HEK293T (cell line): ENCODE results near the gene RPGRIP1L.

Source experiments
- ARNT ChIP-seq: fragments of 450-650 bp; IDR thresholded peaks from 2 replicates; pipeline ENCODE4 v1.6.1; 2017; ENCODE audit warnings: mild to moderate bottlenecking
- CTBP1 ChIP-seq: fragments of 450-650 bp; IDR thresholded peaks from 2 replicates; pipeline ENCODE4 v1.6.1; 2016; ENCODE audit warnings: borderline replicate concordance
- ELF4 ChIP-seq: fragments of 450-650 bp; IDR thresholded peaks from 2 replicates; pipeline ENCODE4 v1.6.1; 2017; ENCODE audit warnings: antibody characterized with exemption
- FOXA1 ChIP-seq: fragments of 450-650 bp; IDR thresholded peaks from 2 replicates; pipeline ENCODE4 v1.6.1; 2016; ENCODE audit warnings: mild to moderate bottlenecking
- FOXK2 ChIP-seq: fragments of 450-650 bp; IDR thresholded peaks from 2 replicates; pipeline ENCODE4 v1.6.1; 2016; ENCODE audit warnings: mild to moderate bottlenecking
- FOXM1 ChIP-seq: fragments of 450-650 bp; IDR thresholded peaks from 2 replicates; pipeline ENCODE4 v1.6.1; 2017; ENCODE audit warnings: mild to moderate bottlenecking, borderline replicate concordance
- HDGF ChIP-seq: fragments of 450-650 bp; IDR thresholded peaks from 2 replicates; pipeline ENCODE4 v1.6.1; 2017; ENCODE audit warnings: antibody characterized with exemption, borderline replicate concordance
- LEF1 ChIP-seq: fragments of 450-650 bp; IDR thresholded peaks from 2 replicates; pipeline ENCODE4 v1.6.1; 2017; ENCODE audit warnings: mild to moderate bottlenecking, borderline replicate concordance
- NFRKB ChIP-seq: fragments of 450-650 bp; IDR thresholded peaks from 2 replicates; pipeline ENCODE4 v1.6.1; 2016; ENCODE audit warnings: mild to moderate bottlenecking, moderate library complexity
- SP1 ChIP-seq: fragments of 450-650 bp; IDR thresholded peaks from 2 replicates; pipeline ENCODE4 v1.6.1; 2017
- SUZ12 ChIP-seq: fragments of 450-650 bp; IDR thresholded peaks from 2 replicates; pipeline ENCODE4 v1.6.1; 2016; ENCODE audit warnings: mild to moderate bottlenecking
- TARDBP ChIP-seq: fragments of 450-650 bp; IDR thresholded peaks from 2 replicates; pipeline ENCODE4 v1.6.1; 2016
- ZNF384 ChIP-seq: fragments of 450-650 bp; IDR thresholded peaks from 2 replicates; pipeline ENCODE4 v1.6.1; 2016
- TF ChIP-seq, protein P1 (sequence below): fragments of 450-650 bp; IDR thresholded peaks from 2 replicates; pipeline ENCODE4 v1.6.1; 2016

DNA sequence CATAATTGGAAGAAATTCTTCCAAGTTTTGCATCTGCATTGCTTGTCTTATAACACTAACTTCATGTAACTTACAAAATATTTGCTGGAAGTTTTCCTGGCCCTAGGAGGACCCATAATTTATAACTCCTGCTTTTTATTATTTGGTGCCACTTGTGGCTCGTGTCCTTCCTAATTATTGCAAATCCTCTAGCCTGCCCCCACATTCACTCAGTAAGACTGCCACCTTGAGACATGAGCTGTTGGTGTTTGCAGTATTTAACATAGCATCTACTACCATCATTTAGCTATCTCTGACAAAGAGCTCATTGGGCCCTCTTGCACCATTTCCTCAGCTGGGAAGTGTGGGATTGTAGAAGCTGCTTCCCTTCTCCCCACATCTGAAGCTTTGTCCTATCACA, 49.8 kb upstream of the RPGRIP1L start:
- TF ChIP-seq NFRKB, result no peak
- no peak for TF ChIP-seq FOXM1
- no peak for TF ChIP-seq TARDBP
- TF ChIP-seq FOXK2, result no peak
- no peak for TF ChIP-seq FOXA1
- no peak for TF ChIP-seq SUZ12
- TF ChIP-seq ELF4, result no peak
- TF ChIP-seq, protein P1, sequence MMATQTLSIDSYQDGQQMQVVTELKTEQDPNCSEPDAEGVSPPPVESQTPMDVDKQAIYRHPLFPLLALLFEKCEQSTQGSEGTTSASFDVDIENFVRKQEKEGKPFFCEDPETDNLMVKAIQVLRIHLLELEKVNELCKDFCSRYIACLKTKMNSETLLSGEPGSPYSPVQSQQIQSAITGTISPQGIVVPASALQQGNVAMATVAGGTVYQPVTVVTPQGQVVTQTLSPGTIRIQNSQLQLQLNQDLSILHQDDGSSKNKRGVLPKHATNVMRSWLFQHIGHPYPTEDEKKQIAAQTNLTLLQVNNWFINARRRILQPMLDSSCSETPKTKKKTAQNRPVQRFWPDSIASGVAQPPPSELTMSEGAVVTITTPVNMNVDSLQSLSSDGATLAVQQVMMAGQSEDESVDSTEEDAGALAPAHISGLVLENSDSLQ, result no peak
- TF ChIP-seq LEF1, result no peak
- no peak for TF ChIP-seq SP1
- TF ChIP-seq ZNF384, result no peak
- no peak for TF ChIP-seq CTBP1
- no peak for TF ChIP-seq ARNT
- TF ChIP-seq HDGF, result no peak
